ENCODE data around the gene INSM2. TPM values are rescaled to one million over a fixed set of nuclear protein-coding genes. Genes with fewer than 3 reads are reported as not detected.

Gene INSM2
- total and polyA plus RNA-seq, 2 of the 13 experiments (the other 11 are each of a cell fraction or from before 2014, with no cell fraction given), result not detected

- TF ChIP-seq ZNF33B (CRISPR knock-in tag; IDR thresholded peaks at IDR 0.05) (peak; percentile 100), NBN (conservative IDR thresholded peaks at IDR 0.05) (no peak), ZNF225 (CRISPR knock-in tag; IDR thresholded peaks at IDR 0.05) (peak; percentile 100), ZNF576 (CRISPR knock-in tag; IDR thresholded peaks at IDR 0.05) (peak; percentile 100), ZNF343 (CRISPR knock-in tag; IDR thresholded peaks at IDR 0.05) (peak; percentile 100), POGK (CRISPR knock-in tag; conservative IDR thresholded peaks at IDR 0.05) (peak; percentile 100), BORCS8-MEF2B (CRISPR knock-in tag; IDR thresholded peaks at IDR 0.05) (peak; percentile 100), RAD51 (IDR thresholded peaks at IDR 0.05; ENCODE audit: borderline replicate concordance) (no peak), PCBP2 (optimal IDR thresholded peaks at IDR 0.05; ENCODE audit: low read depth, low read length, poor library complexity, severe bottlenecking) (no peak), GABPA (IDR thresholded peaks at IDR 0.05; ENCODE audit: low read depth, low read length) (no peak), GABPA (CRISPR knock-in tag; IDR thresholded peaks at IDR 0.05; ENCODE audit: low read depth) (peak; percentile 82), TCF12 (IDR thresholded peaks at IDR 0.05) (no peak), TCF12 (CRISPR knock-in tag; IDR thresholded peaks at IDR 0.05) (peak; percentile 100), ZNF17 (CRISPR knock-in tag; IDR thresholded peaks at IDR 0.05) (peak; percentile 100), THYN1 (CRISPR knock-in tag; IDR thresholded peaks at IDR 0.05; ENCODE audit: borderline replicate concordance, low read depth) (peak; percentile 100), MATR3 (CRISPR knock-in tag; IDR thresholded peaks at IDR 0.05) (peak; percentile 100), ZNF468 (CRISPR knock-in tag; IDR thresholded peaks at IDR 0.05) (peak; percentile 100), DNMT3B (CRISPR knock-in tag; conservative IDR thresholded peaks at IDR 0.05) (peak; percentile 100), ZSCAN29 (CRISPR knock-in tag; conservative IDR thresholded peaks at IDR 0.05) (peak; percentile 99), MXI1 (IDR thresholded peaks at IDR 0.05; ENCODE audit: borderline replicate concordance, low read depth, low read length) (peak; percentile 99)
- TF ChIP-seq, protein P1, sequence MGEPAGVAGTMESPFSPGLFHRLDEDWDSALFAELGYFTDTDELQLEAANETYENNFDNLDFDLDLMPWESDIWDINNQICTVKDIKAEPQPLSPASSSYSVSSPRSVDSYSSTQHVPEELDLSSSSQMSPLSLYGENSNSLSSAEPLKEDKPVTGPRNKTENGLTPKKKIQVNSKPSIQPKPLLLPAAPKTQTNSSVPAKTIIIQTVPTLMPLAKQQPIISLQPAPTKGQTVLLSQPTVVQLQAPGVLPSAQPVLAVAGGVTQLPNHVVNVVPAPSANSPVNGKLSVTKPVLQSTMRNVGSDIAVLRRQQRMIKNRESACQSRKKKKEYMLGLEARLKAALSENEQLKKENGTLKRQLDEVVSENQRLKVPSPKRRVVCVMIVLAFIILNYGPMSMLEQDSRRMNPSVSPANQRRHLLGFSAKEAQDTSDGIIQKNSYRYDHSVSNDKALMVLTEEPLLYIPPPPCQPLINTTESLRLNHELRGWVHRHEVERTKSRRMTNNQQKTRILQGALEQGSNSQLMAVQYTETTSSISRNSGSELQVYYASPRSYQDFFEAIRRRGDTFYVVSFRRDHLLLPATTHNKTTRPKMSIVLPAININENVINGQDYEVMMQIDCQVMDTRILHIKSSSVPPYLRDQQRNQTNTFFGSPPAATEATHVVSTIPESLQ (CRISPR knock-in tag; conservative IDR thresholded peaks at IDR 0.05), result peak; percentile 100
- TF ChIP-seq, protein P2, sequence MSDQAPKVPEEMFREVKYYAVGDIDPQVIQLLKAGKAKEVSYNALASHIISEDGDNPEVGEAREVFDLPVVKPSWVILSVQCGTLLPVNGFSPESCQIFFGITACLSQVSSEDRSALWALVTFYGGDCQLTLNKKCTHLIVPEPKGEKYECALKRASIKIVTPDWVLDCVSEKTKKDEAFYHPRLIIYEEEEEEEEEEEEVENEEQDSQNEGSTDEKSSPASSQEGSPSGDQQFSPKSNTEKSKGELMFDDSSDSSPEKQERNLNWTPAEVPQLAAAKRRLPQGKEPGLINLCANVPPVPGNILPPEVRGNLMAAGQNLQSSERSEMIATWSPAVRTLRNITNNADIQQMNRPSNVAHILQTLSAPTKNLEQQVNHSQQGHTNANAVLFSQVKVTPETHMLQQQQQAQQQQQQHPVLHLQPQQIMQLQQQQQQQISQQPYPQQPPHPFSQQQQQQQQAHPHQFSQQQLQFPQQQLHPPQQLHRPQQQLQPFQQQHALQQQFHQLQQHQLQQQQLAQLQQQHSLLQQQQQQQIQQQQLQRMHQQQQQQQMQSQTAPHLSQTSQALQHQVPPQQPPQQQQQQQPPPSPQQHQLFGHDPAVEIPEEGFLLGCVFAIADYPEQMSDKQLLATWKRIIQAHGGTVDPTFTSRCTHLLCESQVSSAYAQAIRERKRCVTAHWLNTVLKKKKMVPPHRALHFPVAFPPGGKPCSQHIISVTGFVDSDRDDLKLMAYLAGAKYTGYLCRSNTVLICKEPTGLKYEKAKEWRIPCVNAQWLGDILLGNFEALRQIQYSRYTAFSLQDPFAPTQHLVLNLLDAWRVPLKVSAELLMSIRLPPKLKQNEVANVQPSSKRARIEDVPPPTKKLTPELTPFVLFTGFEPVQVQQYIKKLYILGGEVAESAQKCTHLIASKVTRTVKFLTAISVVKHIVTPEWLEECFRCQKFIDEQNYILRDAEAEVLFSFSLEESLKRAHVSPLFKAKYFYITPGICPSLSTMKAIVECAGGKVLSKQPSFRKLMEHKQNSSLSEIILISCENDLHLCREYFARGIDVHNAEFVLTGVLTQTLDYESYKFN (CRISPR knock-in tag; conservative IDR thresholded peaks at IDR 0.05), result peak; percentile 93
These were observed 1.0 kb downstream of the INSM2 start (continued) for GRCh38 chr14:35534873-35535482.

Data from HepG2 (cell line).